Heart right ventricle (tissue), 16 donors: ENCODE data around the gene RGL2. TPM values are rescaled to one million over a fixed set of nuclear protein-coding genes. Genes with fewer than 3 reads are reported as not detected.

Source experiments
- ATAC-seq, 8 donors: fragments of 200-7000 bp; cut with Tn5 transposase; one replicate each; pipeline ENCODE4 v1.9.1; 2020; ENCODE audit warnings: mild to moderate bottlenecking in 8 of 8, moderate library complexity in 8 of 8, moderate number of reproducible peaks in 1 of 8
- DNase-seq, 2 donors: peaks; one replicate each; pipeline ENCODE4 v3.0.0-alpha.2; 2020
- H3K27ac ChIP-seq, 10 donors: fragments of 200-600 bp; sonication (generic) in 2 of 10; one replicate each; pipeline versions ENCODE4 v1.5.0 to v1.8.0; 2020 to 2022; ENCODE audit warnings: mild to moderate bottlenecking in 3 of 10
- H3K27me3 ChIP-seq, 7 donors: fragments of 200-600 bp; one replicate each; pipeline ENCODE4 v1.8.0; 2021 to 2022; ENCODE audit warnings: mild to moderate bottlenecking in 2 of 7
- H3K36me3 ChIP-seq, 9 donors: fragments of 200-600 bp; sonication (generic) in 1 of 9; one replicate each; pipeline versions ENCODE4 v1.5.0 to v1.8.0; 2020 to 2022; ENCODE audit warnings: mild to moderate bottlenecking in 2 of 9
- H3K4me1 ChIP-seq, 9 donors: fragments of 200-600 bp; sonication (generic) in 1 of 9; one replicate each; pipeline versions ENCODE4 v1.5.0 to v1.8.0; 2020 to 2022; ENCODE audit warnings: mild to moderate bottlenecking in 4 of 9
- H3K4me3 ChIP-seq, 10 donors: fragments of 200-600 bp; sonication (generic) in 2 of 10; one replicate each; pipeline versions ENCODE4 v1.5.0 to v1.8.0; 2020 to 2022; ENCODE audit warnings: mild to moderate bottlenecking in 7 of 10, moderate library complexity in 2 of 10
- H3K9me3 ChIP-seq, 11 donors: fragments of 200-600 bp in 10 of 11; sonication (generic) in 2 of 11; one replicate each; pipeline versions ENCODE4 v1.5.0 to v1.8.0; 2013 to 2022; ENCODE audit warnings: mild to moderate bottlenecking in 2 of 11, control low read depth in 1 of 11, moderate library complexity in 1 of 11
- WGBS, 2 donors: extraction: QIAGEN DNeasy Blood & Tissue Kit; methylation state at CpG; one replicate each; pipeline ENCODE4 v1.1.7; 2013; ENCODE audit warnings: inconsistent platforms in 1 of 2; 5-methylcytosine and 5-hydroxymethylcytosine counted together
- intact Hi-C, 10 donors: fragments of 100-400 bp; cut with DNase I; formaldehyde crosslinking; loops; one replicate each; pipeline versions ENCODE4 v1.11.1 to v1.14.2; 2022
- polyA plus RNA-seq, 2 donors: library from polyadenylated mRNA; stranded (reverse); fragments of 200-250 nt; gene quantifications; one replicate each; pipeline ENCODE4 v1.2.3, GENCODE V29; 2013
- total RNA-seq, 10 donors: library from RNA; stranded (reverse); fragmentation: NEBNext Ultra II Directional in 3 of 10; extraction: Animal tissue kit (Norgen Biotek cat#: 25700) in 3 of 10; gene quantifications; one replicate each; pipeline versions ENCODE4 v1.2.1 to v1.2.4, GENCODE V29; 2021 to 2023
- TF ChIP-seq, protein P1 (sequence below), 9 donors: fragments of 200-600 bp; sonication (generic) in 2 of 9; IDR thresholded peaks; one replicate each; pipeline versions ENCODE4 v1.5.0 to v1.8.0; 2021 to 2022; ENCODE audit warnings: antibody characterized with exemption in 9 of 9, mild to moderate bottlenecking in 5 of 9, moderate library complexity in 1 of 9
- donor health status: Arrhythmogenic right ventricular cardiomyopathy.
- donor health status: ischemic (EF 13 %, LVEDD 7.1; RV severe dilation, severe dysfunction).
- donor health status: healthy with polysubstance abuse.
- donor health status: DM: no; HTN: yes; CAD: no.
- donor health status: DM: no; HTN: no; CAD: no.
- donor health status: ischemic (EF 25% LVEDD 6.9; RV normal size, moderate dysfunction).
- donor health status: ischemic (EF 25% LVEDD 5.7; RV mildly dilated, moderate dysfunction).
- donor health status: healthy.
- donor health status: DM: yes; HTN: yes; CAD: no.
- donor health status: Ischemic cardiomyopathy.
- donor health status: ischemic (EF 35%, LVEDD 5.7; RV mildly dilated, moderate dysfunction).
- donor health status: nonischemic (EF 11% LVEDD 7.7; RV severe dilation, severe dysfunction).
- donor health status: DM: yes; HTN: yes; CAD: no.
- donor health status: PGD.
- donor health status: ischemic (EF 29% LVEDD 5.4; RV normal size, mild dysfunction).
- donor health status: nonischemic (EF 23%, LVEDD 6.1; RV moderate dilation, normal function).

The RGL2 gene
- total and polyA plus RNA-seq, 12 donors: 40.7 to 79.8 (median 51.9) TPM

DNA sequence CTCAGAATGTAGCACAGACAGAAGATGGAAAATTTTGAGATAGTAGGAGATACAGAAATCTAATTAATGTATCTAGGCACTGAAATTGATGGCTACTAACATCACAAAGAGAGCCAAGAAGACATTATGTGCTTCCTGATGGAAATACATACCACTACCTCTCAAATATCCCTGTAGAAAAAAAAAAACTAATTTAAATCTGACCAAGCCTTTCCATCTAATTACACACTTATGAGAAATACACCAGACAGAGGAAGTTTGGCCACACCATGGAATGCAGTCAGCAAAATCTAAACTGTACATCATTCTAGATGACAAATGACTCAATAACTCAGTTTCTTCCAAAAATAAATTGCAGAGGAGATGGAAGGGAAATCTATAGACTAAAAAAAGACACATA is 46.0 kb downstream of the RGL2 start:
- H3K4me1 ChIP-seq: peaks cover 7 to 31% (median 22%) of the 10 kb centered on the region in 9 donors
- no peaks in the 10 kb centered on the region for H3K27me3 ChIP-seq
- H3K9me3 ChIP-seq: peaks cover 0 to 7% (median 0%) of the 10 kb centered on the region in 11 donors
- intact Hi-C loops: no loop called here
- no peak overlapping the region for H3K27ac ChIP-seq
- peaks cover 0 to 68% (median 8%) of the 10 kb centered on the region in 9 donors for H3K36me3 ChIP-seq
- TF ChIP-seq, protein P1, sequence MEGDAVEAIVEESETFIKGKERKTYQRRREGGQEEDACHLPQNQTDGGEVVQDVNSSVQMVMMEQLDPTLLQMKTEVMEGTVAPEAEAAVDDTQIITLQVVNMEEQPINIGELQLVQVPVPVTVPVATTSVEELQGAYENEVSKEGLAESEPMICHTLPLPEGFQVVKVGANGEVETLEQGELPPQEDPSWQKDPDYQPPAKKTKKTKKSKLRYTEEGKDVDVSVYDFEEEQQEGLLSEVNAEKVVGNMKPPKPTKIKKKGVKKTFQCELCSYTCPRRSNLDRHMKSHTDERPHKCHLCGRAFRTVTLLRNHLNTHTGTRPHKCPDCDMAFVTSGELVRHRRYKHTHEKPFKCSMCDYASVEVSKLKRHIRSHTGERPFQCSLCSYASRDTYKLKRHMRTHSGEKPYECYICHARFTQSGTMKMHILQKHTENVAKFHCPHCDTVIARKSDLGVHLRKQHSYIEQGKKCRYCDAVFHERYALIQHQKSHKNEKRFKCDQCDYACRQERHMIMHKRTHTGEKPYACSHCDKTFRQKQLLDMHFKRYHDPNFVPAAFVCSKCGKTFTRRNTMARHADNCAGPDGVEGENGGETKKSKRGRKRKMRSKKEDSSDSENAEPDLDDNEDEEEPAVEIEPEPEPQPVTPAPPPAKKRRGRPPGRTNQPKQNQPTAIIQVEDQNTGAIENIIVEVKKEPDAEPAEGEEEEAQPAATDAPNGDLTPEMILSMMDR (IDR thresholded peaks at IDR 0.05): no peak
- DNase-seq: no peak
- ATAC-seq: no peak
- no peak overlapping the region for H3K4me3 ChIP-seq

DNA sequence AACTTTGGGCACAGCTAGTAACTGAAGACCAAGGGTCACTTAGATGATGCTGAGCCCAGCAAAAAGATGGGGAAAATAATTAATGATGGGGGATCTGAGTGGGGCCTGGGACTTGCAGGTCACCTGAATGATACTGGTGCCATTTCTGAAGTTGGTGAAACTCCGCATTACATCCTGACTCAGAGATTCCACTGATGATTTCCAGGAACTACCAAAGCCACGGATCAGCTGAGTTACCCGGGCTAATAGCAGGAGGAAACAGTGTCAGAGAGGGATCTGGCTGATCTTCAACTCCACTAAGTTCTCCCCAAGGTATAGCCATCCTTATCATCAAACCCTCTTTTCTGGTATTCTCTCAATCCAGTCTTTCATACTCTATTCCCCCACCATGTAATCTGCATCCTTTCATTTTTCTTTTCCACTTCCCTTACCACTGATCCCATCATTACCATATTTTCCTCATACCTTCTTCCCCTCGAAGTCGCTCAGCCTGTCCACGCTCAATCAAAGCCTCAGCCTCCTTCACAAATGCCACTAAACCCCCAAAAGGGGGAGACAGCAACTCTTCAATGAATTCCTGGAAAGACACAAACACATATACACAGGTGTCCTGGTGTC is 47.2 kb downstream of the RGL2 start:
- H3K9me3 ChIP-seq: peaks cover 0 to 1% (median 0%) of the 10 kb centered on the region in 11 donors
- peaks cover 0 to 5% (median 0%) of the 10 kb centered on the region in 7 donors for H3K27me3 ChIP-seq
- intact Hi-C loops: no loop called here
- no peak overlapping the region for H3K27ac ChIP-seq
- 84 to 87% methylated on average over 6 of the region's 6 CpGs for WGBS, 2 donors
- peaks cover 0 to 56% (median 8%) of the 10 kb centered on the region in 9 donors for H3K36me3 ChIP-seq
- DNase-seq (no peak), ATAC-seq (no peak)
- H3K4me3 ChIP-seq: no peak overlapping the region
- TF ChIP-seq, protein P1 (IDR thresholded peaks at IDR 0.05): no peak
- peaks cover 7 to 33% (median 22%) of the 10 kb centered on the region in 9 donors for H3K4me1 ChIP-seq

DNA sequence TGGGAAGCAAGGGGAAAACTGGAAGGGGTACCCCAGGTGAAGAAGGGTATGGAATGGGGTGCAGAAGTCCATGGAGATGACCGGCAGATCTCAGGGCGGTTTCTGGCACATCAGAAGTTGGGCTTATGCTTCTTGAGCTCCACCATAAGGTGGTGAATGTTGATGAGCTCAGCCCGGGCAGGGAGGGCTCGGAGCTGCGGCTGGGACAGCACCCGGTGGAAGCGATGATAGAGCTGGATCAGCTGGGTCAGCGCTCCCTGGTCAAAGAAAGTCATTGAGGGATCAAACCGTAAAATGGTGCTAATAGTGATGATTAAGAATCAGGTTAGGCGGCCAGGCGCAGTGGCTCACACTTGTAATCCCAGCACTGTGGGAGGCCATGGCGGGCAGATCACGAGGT is 48.0 kb downstream of the RGL2 start:
- ATAC-seq (no peak), DNase-seq (no peak)
- peak overlapping the region in 4 of 10 donors; percentile 90 to 96 (median 92) for H3K27ac ChIP-seq
- intact Hi-C loops: no loop called here
- H3K4me3 ChIP-seq: no peak overlapping the region
- H3K36me3 ChIP-seq: peaks cover 0 to 50% (median 8%) of the 10 kb centered on the region in 9 donors
- H3K9me3 ChIP-seq: no peaks in the 10 kb centered on the region
- H3K27me3 ChIP-seq: peaks cover 0 to 5% (median 0%) of the 10 kb centered on the region in 7 donors
- H3K4me1 ChIP-seq: peaks cover 7 to 33% (median 22%) of the 10 kb centered on the region in 9 donors
- TF ChIP-seq, protein P1 (IDR thresholded peaks at IDR 0.05): no peak
- 92 to 99% methylated on average over 13 of the region's 13 CpGs for WGBS, 2 donors

DNA sequence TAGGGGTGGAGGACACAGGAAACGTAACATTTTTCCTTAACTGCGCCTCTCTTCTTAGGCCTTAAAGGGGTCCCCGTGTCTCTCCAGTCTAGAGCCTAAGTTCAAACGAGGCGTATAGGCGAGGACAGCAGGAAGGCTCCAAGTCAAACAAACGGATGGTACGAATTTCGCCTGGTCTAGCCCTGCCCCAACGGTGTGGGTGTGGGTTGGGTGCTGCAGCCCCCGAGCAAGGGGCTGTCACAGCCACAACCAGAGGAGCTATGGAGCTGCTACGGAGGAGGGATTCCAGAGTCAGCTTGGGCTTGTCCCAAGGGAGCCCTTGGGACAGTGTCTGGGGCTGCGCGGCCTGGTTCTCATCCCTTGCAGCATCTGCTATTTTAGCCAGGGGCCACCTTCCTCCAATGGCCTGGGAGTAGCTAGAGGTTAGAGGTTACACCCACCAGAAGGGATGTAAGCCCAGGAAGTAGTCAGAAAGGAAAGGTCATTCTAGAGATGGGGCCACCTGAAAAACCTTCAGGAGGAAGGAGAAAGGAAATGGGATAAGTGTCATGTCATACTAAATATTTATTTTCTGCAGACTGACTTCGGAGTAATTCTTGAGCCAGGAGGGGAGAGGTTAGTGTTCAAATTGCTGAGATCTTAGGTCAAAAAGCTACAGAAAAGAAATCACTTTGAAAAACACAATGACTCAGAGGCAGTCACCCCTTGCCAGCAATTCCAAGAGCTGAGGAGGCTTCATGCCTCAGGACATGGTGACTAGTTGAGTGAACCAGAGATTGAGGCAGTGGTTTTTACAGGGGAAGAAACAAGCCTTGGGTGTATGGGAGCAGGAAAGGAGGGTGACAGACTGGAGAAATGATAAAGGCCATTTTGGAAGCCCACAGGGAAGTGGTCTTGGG is 48.8 kb downstream of the RGL2 start:
- intact Hi-C loops: loop anchor here (1.0 to 10.0 kb wide), 18 partner anchors 38 to 356 kb away; partner anchors contain the start of genes RXRB (in 3 of the 10), SLC39A7 (in 3 of the 10), HSD17B8 (in 2 of the 10) and HLA-DOA (in 1 of the 10)
- Histone ChIP-seq H3K4me1 (peaks cover 7 to 33% (median 22%) of the 10 kb centered on the region in 9 donors), H3K9me3 (no peaks in the 10 kb centered on the region), H3K27ac (peak overlapping the region; percentile 82 to 96 (median 92)), H3K27me3 (peaks cover 0 to 9% (median 0%) of the 10 kb centered on the region in 7 donors), H3K4me3 (peak overlapping the region; percentile 22 to 76 (median 61)), H3K36me3 (peaks cover 0 to 42% (median 8%) of the 10 kb centered on the region in 9 donors)
- peak; percentile 17 to 27 for DNase-seq
- TF ChIP-seq, protein P1 (IDR thresholded peaks at IDR 0.05): no peak
- ATAC-seq: peak in 5 of 8 donors; percentile 0 to 21 (median 2)
- 12 to 16% methylated on average over 15 of the region's 15 CpGs for WGBS, 2 donors
